ENCODE data around the gene NDRG4.

The NDRG4 gene

GRCh38 chr16:58500430-58501241 is 693 bp downstream of the NDRG4 start:
- H3K9me3 ChIP-seq (ENCODE audit: control insufficient read depth, low read length) = no peaks in the 10 kb centered on the region
- TF ChIP-seq, protein P1, sequence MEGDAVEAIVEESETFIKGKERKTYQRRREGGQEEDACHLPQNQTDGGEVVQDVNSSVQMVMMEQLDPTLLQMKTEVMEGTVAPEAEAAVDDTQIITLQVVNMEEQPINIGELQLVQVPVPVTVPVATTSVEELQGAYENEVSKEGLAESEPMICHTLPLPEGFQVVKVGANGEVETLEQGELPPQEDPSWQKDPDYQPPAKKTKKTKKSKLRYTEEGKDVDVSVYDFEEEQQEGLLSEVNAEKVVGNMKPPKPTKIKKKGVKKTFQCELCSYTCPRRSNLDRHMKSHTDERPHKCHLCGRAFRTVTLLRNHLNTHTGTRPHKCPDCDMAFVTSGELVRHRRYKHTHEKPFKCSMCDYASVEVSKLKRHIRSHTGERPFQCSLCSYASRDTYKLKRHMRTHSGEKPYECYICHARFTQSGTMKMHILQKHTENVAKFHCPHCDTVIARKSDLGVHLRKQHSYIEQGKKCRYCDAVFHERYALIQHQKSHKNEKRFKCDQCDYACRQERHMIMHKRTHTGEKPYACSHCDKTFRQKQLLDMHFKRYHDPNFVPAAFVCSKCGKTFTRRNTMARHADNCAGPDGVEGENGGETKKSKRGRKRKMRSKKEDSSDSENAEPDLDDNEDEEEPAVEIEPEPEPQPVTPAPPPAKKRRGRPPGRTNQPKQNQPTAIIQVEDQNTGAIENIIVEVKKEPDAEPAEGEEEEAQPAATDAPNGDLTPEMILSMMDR (IDR thresholded peaks at IDR 0.05) = no peak

DNA sequence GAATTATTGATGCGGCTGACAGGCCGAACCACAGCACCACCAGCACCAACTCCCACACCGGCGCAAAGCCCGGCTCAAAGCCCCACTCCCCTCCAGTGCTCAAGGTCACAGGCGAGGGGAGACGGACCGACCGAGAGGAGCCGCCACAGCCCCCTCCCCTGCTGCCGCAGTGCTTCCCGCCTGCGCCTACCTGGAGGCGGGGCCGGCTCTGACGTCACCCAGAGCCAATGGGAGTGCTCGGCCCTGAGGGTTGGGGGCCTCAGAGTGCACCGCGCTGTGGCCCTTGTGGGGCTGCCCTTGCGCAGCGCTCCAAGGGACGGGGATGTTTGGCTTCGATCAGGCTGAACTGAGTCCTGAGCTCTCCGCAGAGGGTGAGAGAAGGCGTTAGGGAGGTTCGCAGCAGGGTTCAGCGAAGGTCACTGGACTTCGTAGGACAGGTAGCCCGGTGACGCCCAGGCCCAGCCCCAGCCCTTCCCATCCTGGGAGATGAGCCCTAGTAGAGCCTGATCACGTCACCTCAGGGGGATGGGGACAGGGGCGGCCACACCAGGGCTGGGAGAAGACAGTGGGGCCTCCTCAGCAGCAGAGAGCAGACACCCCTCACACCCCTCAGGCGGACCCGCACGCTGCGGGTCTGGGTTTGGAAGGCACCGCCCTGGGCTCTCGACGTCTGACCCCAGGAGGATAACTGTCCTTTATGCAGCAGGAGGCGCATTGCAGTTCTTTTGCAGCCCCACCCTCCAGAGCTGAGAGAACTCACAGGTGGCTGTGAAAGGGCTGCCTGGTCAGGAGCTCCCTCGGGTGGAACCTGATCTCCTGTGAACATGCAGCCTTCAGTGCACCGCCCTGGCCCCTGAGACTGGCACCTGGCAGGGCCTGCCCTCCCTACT is 1.5 kb downstream of the NDRG4 start:
- Histone ChIP-seq H3K9me3 (ENCODE audit: control insufficient read depth, low read length) (no peaks in the 10 kb centered on the region), H3K9ac (no peak overlapping the region), H3K79me2 (no peaks in the 10 kb centered on the region), H2AFZ (peak overlapping the region; percentile 71), H3K4me2 (ENCODE audit: low read length) (peak overlapping the region; percentile 28), H3K4me3 (ENCODE audit: low read depth, low read length) (peak overlapping the region; percentile 3), H3K27ac (no peak overlapping the region), H3K27me3 (ENCODE audit: control insufficient read depth, insufficient read depth, low read length) (no peaks in the 10 kb centered on the region), H3K36me3 (ENCODE audit: control insufficient read depth, insufficient read depth, low read length) (no peaks in the 10 kb centered on the region), H3K4me1 (no peaks in the 10 kb centered on the region)
- TF ChIP-seq, protein P1 (IDR thresholded peaks at IDR 0.05) = no peak

More at GRCh38 chr16:58500430-58501241, 693 bp downstream of the NDRG4 start:
- H3K4me3 ChIP-seq (ENCODE audit: low read depth, low read length) = peak overlapping the region; percentile 3
- H2AFZ ChIP-seq = peak overlapping the region; percentile 71
- no peaks in the 10 kb centered on the region for H3K4me1 ChIP-seq
- peak overlapping the region; percentile 55 for H3K4me2 ChIP-seq (ENCODE audit: low read length)
- no peaks in the 10 kb centered on the region for H3K27me3 ChIP-seq (ENCODE audit: control insufficient read depth, insufficient read depth, low read length)
- H3K9ac ChIP-seq = no peak overlapping the region
- H3K36me3 ChIP-seq (ENCODE audit: control insufficient read depth, insufficient read depth, low read length) = no peaks in the 10 kb centered on the region
- H3K27ac ChIP-seq = no peak overlapping the region
- H3K79me2 ChIP-seq = no peaks in the 10 kb centered on the region

DNA sequence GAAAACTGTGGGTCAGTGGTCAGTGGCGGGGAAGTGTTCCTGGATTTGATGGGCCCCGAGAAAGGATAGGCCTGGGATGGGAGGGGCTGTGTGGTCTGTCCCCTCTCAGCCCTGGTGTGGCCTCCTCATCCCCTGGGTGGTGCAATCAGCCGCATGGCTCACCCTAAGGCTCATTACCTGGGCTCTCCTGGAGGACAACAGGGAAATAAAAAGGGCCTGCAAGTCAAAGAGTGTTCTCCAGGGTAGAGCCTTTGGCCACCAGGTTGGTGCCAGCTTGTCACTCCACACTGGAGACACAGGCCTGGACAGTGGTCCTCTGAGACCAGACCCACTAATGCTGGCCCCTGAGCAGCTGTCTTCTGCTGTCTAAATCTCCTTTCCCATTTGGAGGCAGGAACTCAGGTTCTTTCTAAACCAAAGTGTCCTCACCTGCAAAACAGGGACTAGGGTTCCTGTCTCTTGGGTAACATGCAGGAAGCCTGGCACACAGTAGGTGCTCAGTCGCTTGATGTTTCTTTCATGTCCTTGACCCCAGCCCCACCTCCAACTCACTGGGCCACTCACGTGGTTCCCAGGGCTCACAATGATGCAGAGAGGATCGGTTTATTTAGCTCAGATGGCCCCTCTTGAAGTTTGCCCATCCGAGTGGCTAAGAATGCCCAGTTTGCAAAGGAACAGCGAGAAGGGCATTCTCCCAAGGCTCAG is 2.4 kb downstream of the NDRG4 start:
- Histone ChIP-seq H3K36me3 (ENCODE audit: control insufficient read depth, insufficient read depth, low read length) (no peaks in the 10 kb centered on the region), H3K4me1 (no peaks in the 10 kb centered on the region), H3K27me3 (ENCODE audit: control insufficient read depth, insufficient read depth, low read length) (no peaks in the 10 kb centered on the region), H3K9ac (no peak overlapping the region), H3K79me2 (no peaks in the 10 kb centered on the region), H3K27ac (no peak overlapping the region), H2AFZ (no peak overlapping the region), H3K9me3 (ENCODE audit: control insufficient read depth, low read length) (no peaks in the 10 kb centered on the region), H3K4me3 (ENCODE audit: low read depth, low read length) (no peak overlapping the region), H3K4me2 (ENCODE audit: low read length) (no peak overlapping the region)
- TF ChIP-seq, protein P1 (IDR thresholded peaks at IDR 0.05) = no peak

- Histone ChIP-seq H3K9me3 (ENCODE audit: control insufficient read depth, low read length) (no peaks in the 10 kb centered on the region), H3K4me1 (no peaks in the 10 kb centered on the region), H3K9ac (no peak overlapping the region), H3K27ac (no peak overlapping the region), H3K79me2 (no peaks in the 10 kb centered on the region), H3K4me2 (ENCODE audit: low read length) (no peak overlapping the region), H3K27me3 (ENCODE audit: control insufficient read depth, insufficient read depth, low read length) (no peaks in the 10 kb centered on the region), H3K4me3 (ENCODE audit: low read depth, low read length) (no peak overlapping the region), H2AFZ (no peak overlapping the region), H3K36me3 (ENCODE audit: control insufficient read depth, insufficient read depth, low read length) (no peaks in the 10 kb centered on the region)
- TF ChIP-seq, protein P1 (IDR thresholded peaks at IDR 0.05) = no peak
Measured at GRCh38 chr16:58503166-58503862, 3.4 kb downstream of the NDRG4 start.
